Mononuclear cell (primary cell): ENCODE results near the gene MBL2. TPM values are rescaled to one million over a fixed set of nuclear protein-coding genes. Genes with fewer than 3 reads are reported as not detected.

Experiments
- H3K27me3 ChIP-seq: 2 replicates; pipeline ENCODE4 v1.6.0; 2011; ENCODE audit warnings: low read length, control low read depth; ENCODE audit not compliant: insufficient read depth
- H3K4me1 ChIP-seq: 2 replicates; pipeline ENCODE4 v1.5.1; 2011; ENCODE audit warnings: mild to moderate bottlenecking, low read length, control low read depth; ENCODE audit not compliant: insufficient read depth
- H3K4me3 ChIP-seq: 2 replicates; pipeline ENCODE4 v1.5.1; 2011; ENCODE audit warnings: mild to moderate bottlenecking, low read length, moderate library complexity
- H3K9me3 ChIP-seq: 2 replicates; pipeline ENCODE4 v1.5.1; 2011; ENCODE audit warnings: low read depth, mild to moderate bottlenecking, control low read depth, low read length
- total RNA-seq: library from RNA; depleted of rRNA; stranded (reverse); fragments of >200 nt; gene quantifications from one replicate; pipeline ENCODE4 v1.2.3, GENCODE V29; 2012

The MBL2 gene
- not detected for total RNA-seq

GRCh38 chr10:52772623-52773022 lies at the start of gene MBL2:
TSS of gene MBL2 (minus strand) at chr10:52772784. CDS start at chr10:52771635, 1,149 bp downstream.
- Histone ChIP-seq H3K9me3 (no peaks in the 10 kb centered on the region), H3K4me3 (no peak within 1 kb of the TSS), H3K27me3 (no peaks in the 10 kb centered on the region), H3K4me1 (no peaks in the 10 kb centered on the region)

GRCh38 chr10:52820309-52820708 lies 47.7 kb upstream of the MBL2 start:
- no peaks in the 10 kb centered on the region for H3K4me1 ChIP-seq
- no peaks in the 10 kb centered on the region for H3K9me3 ChIP-seq
- no peak overlapping the region for H3K4me3 ChIP-seq
- no peaks in the 10 kb centered on the region for H3K27me3 ChIP-seq

DNA sequence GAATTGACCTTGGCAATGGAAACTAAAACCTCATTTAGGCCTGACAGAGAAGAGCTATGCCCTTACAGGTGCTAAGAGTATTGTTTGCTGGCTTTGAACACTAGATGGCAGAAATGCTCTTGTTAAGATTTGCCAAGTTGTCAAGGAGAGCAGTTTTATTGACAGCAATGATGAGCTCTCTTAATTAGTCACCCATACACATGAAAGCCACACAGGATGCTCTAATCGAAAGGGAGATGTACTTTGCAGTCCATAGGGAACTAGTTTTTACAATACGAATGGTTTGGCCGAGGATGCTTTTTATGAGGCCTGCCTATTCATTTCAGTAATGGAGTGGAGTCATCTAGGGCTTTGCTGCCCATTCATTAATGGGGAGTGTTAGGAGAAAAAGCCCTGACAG lies 45.4 kb upstream of the MBL2 start:
- H3K27me3 ChIP-seq, result no peaks in the 10 kb centered on the region
- no peak overlapping the region for H3K4me3 ChIP-seq
- no peaks in the 10 kb centered on the region for H3K4me1 ChIP-seq
- H3K9me3 ChIP-seq, result no peaks in the 10 kb centered on the region

GRCh38 chr10:52814506-52814905 lies 41.9 kb upstream of the MBL2 start:
- H3K4me3 ChIP-seq, result no peak overlapping the region
- no peaks in the 10 kb centered on the region for H3K4me1 ChIP-seq
- no peaks in the 10 kb centered on the region for H3K27me3 ChIP-seq
- no peaks in the 10 kb centered on the region for H3K9me3 ChIP-seq

DNA sequence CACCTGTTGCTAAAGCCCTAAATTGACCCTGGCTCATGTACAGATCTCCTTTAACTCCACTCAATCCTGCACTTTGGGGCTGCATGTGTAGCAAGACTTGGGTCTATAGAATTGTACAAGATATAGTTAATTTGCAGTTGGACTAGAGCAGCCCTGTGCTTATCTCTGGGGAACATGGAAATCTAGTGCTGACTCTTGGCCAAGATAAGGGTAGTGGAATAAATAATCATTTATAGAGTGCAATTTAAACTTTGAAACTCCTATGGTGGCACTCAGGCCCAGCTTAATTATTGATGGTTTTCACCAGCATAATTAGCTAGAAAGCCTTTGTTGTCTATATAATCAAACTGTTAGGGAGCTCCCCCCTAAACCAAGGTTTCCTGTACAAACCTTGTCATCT lies 39.2 kb upstream of the MBL2 start:
- no peaks in the 10 kb centered on the region for H3K9me3 ChIP-seq

DNA sequence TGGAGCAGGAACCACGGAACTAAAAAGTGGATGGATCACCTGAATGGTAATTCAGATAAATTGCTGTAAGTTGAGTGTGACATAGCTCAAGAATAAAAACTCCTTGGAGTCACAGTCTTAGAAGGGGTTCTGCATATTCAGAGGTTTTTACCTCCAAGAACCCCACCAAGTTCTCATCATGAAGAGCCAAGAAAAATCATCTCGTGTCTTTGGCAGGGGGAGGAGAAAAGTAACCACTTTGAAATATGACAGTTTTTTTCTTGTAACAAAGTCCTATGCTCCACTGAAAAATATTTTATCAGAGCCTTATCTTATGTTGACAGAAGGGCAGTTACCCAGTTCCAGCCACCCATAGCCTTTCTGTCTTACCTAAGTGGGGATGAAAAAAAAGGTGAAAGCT lies 38.2 kb upstream of the MBL2 start:
- no peaks in the 10 kb centered on the region for H3K4me1 ChIP-seq
- no peaks in the 10 kb centered on the region for H3K27me3 ChIP-seq
- no peaks in the 10 kb centered on the region for H3K9me3 ChIP-seq
- H3K4me3 ChIP-seq, result no peak overlapping the region

More for the DNA sequence above, 39.2 kb upstream of the MBL2 start:
- H3K27me3 ChIP-seq, result no peaks in the 10 kb centered on the region
- no peak overlapping the region for H3K4me3 ChIP-seq
- H3K4me1 ChIP-seq, result no peaks in the 10 kb centered on the region

GRCh38 chr10:52807803-52808202 lies 35.2 kb upstream of the MBL2 start:
- Histone ChIP-seq H3K4me3 (no peak overlapping the region), H3K4me1 (no peaks in the 10 kb centered on the region), H3K27me3 (no peaks in the 10 kb centered on the region), H3K9me3 (no peaks in the 10 kb centered on the region)

DNA sequence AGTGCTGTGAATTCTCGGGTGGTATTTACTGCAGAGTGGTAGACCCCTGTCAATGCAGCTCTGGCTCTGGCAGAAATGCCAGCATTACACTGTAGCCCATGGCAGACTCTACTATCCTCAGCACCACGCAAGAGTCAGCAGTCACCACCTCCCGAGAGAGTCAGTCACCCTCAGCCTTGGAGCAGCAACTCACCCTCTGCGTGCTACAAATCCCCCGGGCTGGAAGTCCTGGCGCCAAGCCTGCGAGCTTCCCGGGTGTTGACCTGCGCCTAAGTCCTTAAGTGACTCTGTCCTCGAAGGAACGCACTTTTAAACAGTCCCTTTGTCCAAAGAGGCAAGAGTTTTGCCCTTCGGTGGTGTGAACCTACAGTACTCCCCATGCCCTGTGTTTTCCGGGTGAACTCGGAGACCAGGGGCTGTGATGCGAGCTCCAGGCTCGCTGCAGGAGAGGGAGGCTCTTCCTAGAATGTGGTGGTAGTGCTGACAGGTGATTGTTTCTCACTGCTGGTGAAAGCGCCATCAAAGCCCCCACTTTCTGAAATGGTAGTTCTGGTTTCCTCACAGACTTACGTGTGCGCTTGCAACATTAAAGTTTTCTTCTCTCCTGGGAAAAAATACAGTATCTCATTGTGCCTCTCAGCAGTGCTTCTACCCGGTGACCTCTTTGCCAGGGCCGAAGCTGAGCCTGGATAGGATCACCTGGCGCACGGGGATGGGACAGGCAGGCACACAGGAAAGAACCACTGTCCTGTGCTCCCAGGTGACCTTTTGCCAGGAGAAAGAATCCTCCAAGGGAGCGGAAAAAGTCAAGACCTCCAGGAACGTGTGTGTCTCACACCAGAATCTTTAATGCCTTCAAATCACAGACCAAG lies 33.1 kb upstream of the MBL2 start:
- Histone ChIP-seq H3K9me3 (no peaks in the 10 kb centered on the region), H3K27me3 (no peaks in the 10 kb centered on the region), H3K4me3 (no peak overlapping the region), H3K4me1 (no peaks in the 10 kb centered on the region)

DNA sequence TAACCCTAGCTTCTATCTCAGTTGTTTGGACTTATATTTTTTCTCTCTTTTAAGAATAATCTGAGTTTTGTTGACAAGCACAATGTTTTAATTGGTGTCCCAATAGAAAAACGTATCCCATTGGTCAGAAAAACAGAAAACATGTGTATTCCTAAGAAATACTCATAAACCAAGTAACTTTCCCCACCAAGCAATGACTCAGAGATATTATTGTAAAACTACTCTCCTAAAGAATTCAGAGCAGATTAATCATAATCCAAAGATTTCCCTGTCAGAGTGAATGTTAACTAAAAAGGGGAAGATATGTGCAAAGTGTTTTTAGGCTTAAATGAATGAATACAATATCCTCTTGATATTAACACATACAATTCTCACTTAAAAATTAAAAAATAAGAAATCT lies 29.4 kb upstream of the MBL2 start:
- Histone ChIP-seq H3K9me3 (no peaks in the 10 kb centered on the region), H3K4me3 (no peak overlapping the region), H3K4me1 (no peaks in the 10 kb centered on the region), H3K27me3 (no peaks in the 10 kb centered on the region)

DNA sequence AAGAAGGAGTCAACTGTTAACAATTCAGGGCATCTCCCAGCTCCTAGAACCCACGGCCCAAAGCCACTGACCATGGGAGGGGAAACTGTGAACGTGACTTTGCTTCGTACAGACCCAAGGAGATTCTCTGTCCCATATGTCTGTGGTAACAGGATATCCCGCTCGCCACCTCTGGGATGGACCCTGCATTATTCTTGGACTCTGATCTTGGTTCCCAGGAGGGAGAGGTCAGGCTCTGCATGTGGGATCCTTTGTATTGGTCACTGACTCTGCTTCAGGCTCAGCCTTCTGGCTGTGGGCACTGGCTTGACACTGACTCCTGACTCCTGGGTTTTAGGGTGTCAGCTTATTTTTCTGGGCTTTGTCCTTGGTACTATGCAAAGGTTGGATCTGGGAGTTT lies 13.5 kb upstream of the MBL2 start:
- no peaks in the 10 kb centered on the region for H3K4me1 ChIP-seq
- H3K4me3 ChIP-seq, result no peak overlapping the region
- H3K9me3 ChIP-seq, result no peaks in the 10 kb centered on the region
- H3K27me3 ChIP-seq, result no peaks in the 10 kb centered on the region

- H3K27me3 ChIP-seq, result no peaks in the 10 kb centered on the region
- H3K4me1 ChIP-seq, result no peaks in the 10 kb centered on the region
- no peaks in the 10 kb centered on the region for H3K9me3 ChIP-seq
- no peak overlapping the region for H3K4me3 ChIP-seq
Measured at GRCh38 chr10:52785418-52785817, 12.8 kb upstream of the MBL2 start.

GRCh38 chr10:52783726-52784125 lies 11.1 kb upstream of the MBL2 start:
- Histone ChIP-seq H3K27me3 (no peaks in the 10 kb centered on the region), H3K4me1 (no peaks in the 10 kb centered on the region), H3K9me3 (no peaks in the 10 kb centered on the region), H3K4me3 (no peak overlapping the region)

DNA sequence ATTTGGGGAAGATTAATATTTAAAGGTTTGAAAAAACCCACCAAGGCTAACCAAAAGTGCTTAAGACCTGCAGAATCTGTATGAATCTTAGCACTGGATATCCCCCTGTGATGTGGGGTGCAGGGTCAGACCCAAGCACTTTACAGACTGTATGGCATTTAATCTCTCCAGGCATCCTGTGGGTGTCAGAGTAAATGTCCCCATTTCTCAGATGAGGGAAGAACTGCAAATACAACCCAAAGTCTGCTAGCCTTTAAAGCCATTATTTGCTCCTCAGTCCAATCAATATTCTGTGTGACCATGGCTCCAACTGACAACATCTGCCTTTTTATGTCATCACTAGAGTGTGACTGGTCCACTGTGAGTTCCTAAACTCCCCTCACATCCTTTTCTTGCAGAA lies 10.0 kb upstream of the MBL2 start:
- H3K4me3 ChIP-seq, result no peak overlapping the region
- no peaks in the 10 kb centered on the region for H3K27me3 ChIP-seq
- no peaks in the 10 kb centered on the region for H3K9me3 ChIP-seq
- H3K4me1 ChIP-seq, result no peaks in the 10 kb centered on the region

GRCh38 chr10:52780391-52781155 lies 8.0 kb upstream of the MBL2 start:
- no peaks in the 10 kb centered on the region for H3K4me1 ChIP-seq
- H3K4me3 ChIP-seq, result no peak overlapping the region
- H3K27me3 ChIP-seq, result no peaks in the 10 kb centered on the region
- no peaks in the 10 kb centered on the region for H3K9me3 ChIP-seq

- no peak overlapping the region for H3K4me3 ChIP-seq
- H3K27me3 ChIP-seq, result no peaks in the 10 kb centered on the region
- H3K4me1 ChIP-seq, result no peaks in the 10 kb centered on the region
- H3K9me3 ChIP-seq, result no peaks in the 10 kb centered on the region
Measured at GRCh38 chr10:52779541-52780390, 7.2 kb upstream of the MBL2 start.
